HG02870 (cell line): ENCODE measurements around the gene TREML4.
"Not testable (repeated sequence)": the region's sequence is repeated elsewhere in the genome, so short reads cannot be mapped to it uniquely, and the experiment has no call there.

ENCODE experiments used
- ATAC-seq: cut with Tn5 transposase; IDR thresholded peaks from one replicate; pipeline ENCODE4 v1.9.1; 2021; ENCODE audit warnings: mild to moderate bottlenecking, moderate library complexity; ENCODE audit not compliant: unreplicated experiment

The TREML4 gene, protein sequence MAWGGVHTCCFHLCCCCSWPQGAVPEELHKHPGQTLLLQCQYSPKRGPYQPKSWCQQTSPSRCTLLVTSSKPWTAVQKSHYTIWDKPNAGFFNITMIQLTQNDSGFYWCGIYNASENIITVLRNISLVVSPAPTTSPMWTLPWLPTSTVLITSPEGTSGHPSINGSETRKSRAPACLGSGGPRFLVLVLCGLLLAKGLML

GRCh38 chr6:41228096-41228495, at the start of gene TREML4:
TSS of gene TREML4 (plus strand) at chr6:41228349. CDS start at chr6:41228428, 79 bp downstream.
- no peak for ATAC-seq

DNA sequence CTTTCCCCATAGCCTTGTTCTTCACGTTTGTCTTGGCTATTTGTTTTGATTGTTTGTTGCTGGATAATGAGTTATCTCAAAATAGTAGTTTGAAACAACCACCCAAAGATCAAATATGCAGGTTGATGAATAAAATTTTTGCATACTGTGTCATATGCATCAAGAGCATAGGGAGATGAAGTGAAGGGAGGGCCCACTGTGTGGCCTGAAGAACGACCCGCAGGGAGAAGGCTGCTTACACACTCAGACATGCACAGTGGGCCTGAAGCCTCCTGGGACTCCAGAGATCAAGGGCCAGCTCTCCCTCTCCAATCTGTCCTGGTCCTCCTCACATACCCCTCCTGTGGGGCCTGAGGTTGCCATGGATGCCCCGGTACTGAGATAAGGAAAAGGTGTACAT, 49.0 kb upstream of the TREML4 start:
- ATAC-seq = no peak

- ATAC-seq = no peak
These were observed 46.6 kb upstream of the TREML4 start for GRCh38 chr6:41181566-41181965.

DNA sequence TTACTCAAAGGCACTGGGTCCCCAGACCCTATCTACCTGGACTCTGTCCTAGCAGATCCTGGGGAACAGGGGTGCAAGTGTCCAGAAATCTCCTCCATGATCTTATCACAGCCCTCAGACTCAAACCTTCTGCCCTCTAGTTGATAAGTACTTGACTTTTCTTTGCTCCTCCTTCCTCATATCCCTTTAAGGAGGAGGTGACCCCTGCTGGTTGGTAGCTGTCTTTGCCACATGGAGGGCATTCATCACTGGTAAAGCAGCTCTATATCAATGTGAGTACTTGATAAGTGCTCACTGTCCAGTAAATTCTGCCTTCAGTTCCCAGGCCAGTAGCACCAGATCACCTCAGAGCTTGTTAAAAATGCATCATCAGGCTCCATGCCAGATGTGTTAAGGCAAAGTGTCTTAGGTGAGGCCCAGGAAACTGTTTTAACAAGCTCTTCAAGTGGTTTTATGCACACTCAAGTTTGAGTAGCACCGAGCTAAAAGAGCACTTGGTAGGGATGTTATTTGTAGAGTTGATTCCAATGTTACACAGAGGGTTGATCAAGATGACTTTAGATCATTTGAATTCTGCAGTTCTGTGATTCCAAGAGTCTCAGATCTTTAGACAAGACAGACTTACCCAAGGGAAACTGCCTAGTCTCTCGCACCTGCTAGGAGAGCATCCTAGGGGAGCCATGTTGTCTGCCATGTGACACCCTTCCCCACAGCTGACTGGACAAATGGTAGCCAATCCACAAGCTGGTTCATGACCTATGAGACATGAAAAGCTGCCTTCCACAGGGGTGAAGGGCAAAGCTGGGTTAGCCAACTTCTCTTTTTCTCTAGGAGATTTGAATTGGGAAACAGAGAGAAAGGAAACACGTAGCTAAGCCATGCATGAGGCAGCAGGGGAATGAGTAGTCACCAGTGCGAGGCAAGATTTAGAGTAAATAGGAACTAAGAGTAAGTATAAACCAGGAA, 45.8 kb upstream of the TREML4 start:
- no peak for ATAC-seq

GRCh38 chr6:41184761-41185160, 43.4 kb upstream of the TREML4 start:
- no peak for ATAC-seq

GRCh38 chr6:41186031-41186562, 42.1 kb upstream of the TREML4 start:
- ATAC-seq = no peak

GRCh38 chr6:41187924-41188886, 39.9 kb upstream of the TREML4 start:
- no peak for ATAC-seq

- not testable (repeated sequence) for ATAC-seq
These were observed 39.1 kb upstream of the TREML4 start for GRCh38 chr6:41189046-41189445.

- ATAC-seq = no peak
These were observed 38.2 kb upstream of the TREML4 start for GRCh38 chr6:41189967-41190366.

- ATAC-seq = no peak
These were observed 37.4 kb upstream of the TREML4 start for GRCh38 chr6:41190791-41191190.

DNA sequence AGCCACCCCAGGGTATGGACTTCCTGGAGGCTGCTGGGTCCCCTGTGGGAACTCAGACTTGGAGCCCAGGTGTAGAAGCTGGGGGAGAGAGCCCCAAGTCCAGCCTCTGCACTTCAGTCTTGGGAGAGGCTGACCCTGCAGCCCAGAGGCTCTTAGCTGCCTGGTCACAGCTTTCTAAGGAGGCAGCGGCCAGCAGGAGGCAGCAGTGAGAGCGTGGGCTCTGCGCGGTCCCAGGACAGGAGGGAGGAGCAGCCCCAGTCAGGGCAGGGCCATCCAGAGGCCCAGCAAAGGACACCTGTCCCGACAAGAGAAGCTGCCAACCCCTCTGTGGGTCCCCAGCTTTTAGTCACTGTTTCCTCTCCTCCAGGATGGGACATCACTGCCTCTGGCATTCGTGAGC, 36.6 kb upstream of the TREML4 start:
- no peak for ATAC-seq

GRCh38 chr6:41193171-41193734, 34.9 kb upstream of the TREML4 start:
- ATAC-seq = no peak

DNA sequence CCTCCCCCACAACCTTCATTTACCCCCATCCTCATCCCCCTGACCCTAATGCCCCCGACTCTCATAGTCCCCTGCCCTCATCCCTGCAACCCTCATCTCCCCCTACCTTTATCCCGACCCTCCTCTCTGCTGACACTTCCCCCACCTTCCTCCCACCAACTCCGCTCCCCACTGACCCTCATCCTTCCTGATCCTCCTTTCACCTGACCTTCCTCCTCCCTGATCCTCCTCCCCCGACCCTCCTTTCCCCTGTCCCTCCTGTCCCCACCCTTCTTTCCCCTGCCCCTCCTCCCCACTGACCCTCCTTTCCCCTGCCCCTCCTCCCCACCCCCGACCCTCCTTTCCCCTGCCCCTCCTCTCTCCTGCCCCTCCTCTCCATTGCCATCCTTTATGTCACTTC, 34.3 kb upstream of the TREML4 start:
- ATAC-seq = no peak

- ATAC-seq = no peak
These were observed 33.8 kb upstream of the TREML4 start for GRCh38 chr6:41194386-41194785.

- no peak for ATAC-seq
These were observed 30.9 kb upstream of the TREML4 start for GRCh38 chr6:41197234-41197633.

DNA sequence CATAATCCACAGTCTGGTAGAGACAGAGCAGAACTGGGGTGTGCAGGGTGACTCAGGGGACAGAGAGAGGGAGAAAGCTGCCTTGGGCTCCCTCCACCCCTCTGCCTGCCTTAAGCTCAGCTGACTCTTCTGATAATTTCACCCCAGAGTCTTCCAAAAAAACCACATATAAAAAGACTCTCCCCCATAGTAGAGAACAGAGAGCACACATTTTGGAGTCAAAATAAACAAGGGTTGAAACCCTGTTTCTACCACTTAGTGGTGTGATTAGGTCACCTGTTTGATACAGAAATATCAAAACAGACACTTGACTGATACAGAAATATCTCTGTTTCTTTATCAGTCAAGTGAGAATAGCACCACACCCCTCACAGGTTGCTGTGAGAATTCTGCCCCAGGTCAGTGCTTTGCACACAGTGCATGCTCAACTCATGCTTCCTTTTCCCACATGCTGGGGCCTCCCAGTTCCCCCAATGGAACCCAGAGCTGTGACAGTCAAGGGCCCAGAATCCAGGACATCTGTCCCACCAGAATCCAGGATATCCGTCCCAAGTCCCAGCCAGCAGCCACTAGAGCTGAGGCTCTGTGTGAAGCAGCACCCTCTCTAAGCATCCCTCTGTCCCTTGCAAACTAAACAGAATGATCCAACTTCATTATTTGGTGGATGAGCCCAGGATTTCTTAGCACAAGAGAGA, 28.4 kb upstream of the TREML4 start:
- peak; percentile 66 for ATAC-seq

DNA sequence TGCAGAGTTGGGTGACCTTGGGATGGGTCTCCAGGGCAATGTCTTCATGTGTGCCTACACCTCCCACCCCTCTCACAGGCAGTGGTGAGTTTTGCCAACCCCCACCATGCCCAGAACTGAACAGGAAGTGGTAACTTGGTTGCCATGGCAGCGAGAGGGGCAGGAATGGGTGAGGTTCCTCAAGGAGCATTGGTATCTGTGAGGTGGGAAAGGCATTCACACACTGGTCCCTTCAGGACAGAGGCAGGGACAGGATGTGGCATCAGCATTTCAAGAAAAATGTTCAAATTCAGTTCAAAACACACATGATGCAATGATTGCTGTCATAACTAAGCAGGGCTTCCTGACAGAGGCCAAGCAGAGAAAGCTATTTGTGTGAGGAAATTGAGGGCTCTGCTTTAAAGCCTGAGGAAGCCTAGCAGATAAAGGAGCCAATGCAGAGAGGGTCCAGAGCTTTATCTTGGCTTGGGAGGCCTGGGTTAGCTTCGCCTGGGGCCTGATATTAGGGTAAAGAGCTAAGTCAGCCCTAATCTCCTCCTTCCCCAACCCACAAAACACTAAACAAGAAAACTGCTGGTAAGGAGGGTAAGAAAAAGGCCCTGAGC, 27.8 kb upstream of the TREML4 start:
- no peak for ATAC-seq

- ATAC-seq = no peak
These were observed 27.0 kb upstream of the TREML4 start, which contains the start of gene TREML2 for GRCh38 chr6:41200901-41201763. TSS of gene TREML2 (minus strand) at chr6:41201149. CDS start at chr6:41201008, 141 bp downstream.
